HEK293 (cell line): Measurements from ENCODE around the gene LIME1.

Experiments
- CTCF ChIA-PET: fragments of 350-600 bp; formaldehyde crosslinking; extraction: SDS; loops from one replicate; lab custom pipeline; 2021; ENCODE audit warnings: antibody characterized with exemption; lab: Yijun Ruan, JAX
- POLR2A ChIA-PET: fragments of 300-600 bp; formaldehyde crosslinking; extraction: SDS; loops from one replicate; lab custom pipeline; 2020; ENCODE audit warnings: antibody characterized with exemption, inconsistent platforms; lab: Yijun Ruan, JAX
- H3K27ac ChIP-seq: fragments of 200-500 bp; sonication (Bioruptor generic); 2 replicates; pipeline ENCODE4 v1.5.1; 2014; ENCODE audit warnings: low read depth, low read length, control low read depth, inconsistent platforms; ENCODE audit errors: extremely low read depth
- H3K36me3 ChIP-seq, 2 experiments: fragments of 200-500 bp in 1 of 2; sonication (Bioruptor generic) in 1 of 2; 1 replicate in 1 of 2; 2 replicates in 1 of 2; pipeline ENCODE4 v1.5.1; 2014 to 2017; ENCODE audit warnings: inconsistent platforms in 2 of 2, low read length in 2 of 2; ENCODE audit not compliant: control insufficient read depth in 2 of 2, insufficient read depth in 1 of 2
- H3K4me1 ChIP-seq: fragments of 200-500 bp; sonication (Bioruptor generic); 2 replicates; pipeline ENCODE4 v1.5.1; 2014; ENCODE audit warnings: mild to moderate bottlenecking, low read length, inconsistent platforms; ENCODE audit not compliant: control insufficient read depth, insufficient read depth
- H3K4me3 ChIP-seq: 2 replicates; pipeline ENCODE4 v1.5.1; 2011; ENCODE audit warnings: low read depth, mild to moderate bottlenecking, control low read depth, low read length, moderate library complexity
- H3K9me3 ChIP-seq: fragments of 200-500 bp; sonication (Bioruptor generic); 2 replicates; pipeline ENCODE4 v1.5.1; 2014; ENCODE audit warnings: low read depth, low read length, inconsistent platforms; ENCODE audit not compliant: control insufficient read depth, insufficient read depth
- ELK4 ChIP-seq: IDR thresholded peaks from 2 replicates; pipeline ENCODE4 v1.6.1; 2011; ENCODE audit warnings: mild to moderate bottlenecking, low read depth, low read length, borderline replicate concordance
- KLF1 ChIP-seq: fragments of 450-650 bp; formaldehyde crosslinking; IDR thresholded peaks from 2 replicates; pipeline ENCODE4 v1.5.1; 2016; ENCODE audit warnings: missing biosample characterization, missing genetic modification characterization
- KLF8 ChIP-seq: fragments of 450-650 bp; formaldehyde crosslinking; IDR thresholded peaks from 2 replicates; pipeline ENCODE4 v1.5.1; 2016; ENCODE audit warnings: missing biosample characterization, missing genetic modification characterization
- RBAK ChIP-seq: fragments of 450-650 bp; formaldehyde crosslinking; IDR thresholded peaks from 2 replicates; pipeline ENCODE4 v1.5.1; 2016; ENCODE audit warnings: missing biosample characterization, missing genetic modification characterization
- YY1 ChIP-seq: fragments of 450-650 bp; formaldehyde crosslinking; IDR thresholded peaks from 2 replicates; pipeline ENCODE4 v1.5.1; 2018; ENCODE audit warnings: missing biosample characterization, missing genetic modification characterization
- ZBTB21 ChIP-seq: fragments of 450-650 bp; formaldehyde crosslinking; IDR thresholded peaks from 2 replicates; pipeline ENCODE4 v1.5.1; 2017; ENCODE audit warnings: missing biosample characterization, missing genetic modification characterization
- ZEB2 ChIP-seq: fragments of 450-650 bp; formaldehyde crosslinking; IDR thresholded peaks from 2 replicates; pipeline ENCODE4 v1.5.1; 2016; ENCODE audit warnings: missing biosample characterization, missing genetic modification characterization
- ZFHX2 ChIP-seq: fragments of 450-650 bp; formaldehyde crosslinking; conservative IDR thresholded peaks from 2 replicates; pipeline ENCODE4 v1.5.1; 2016; ENCODE audit warnings: missing biosample characterization, missing genetic modification characterization
- ZIC2 ChIP-seq: fragments of 450-650 bp; formaldehyde crosslinking; IDR thresholded peaks from 2 replicates; pipeline ENCODE4 v1.5.1; 2016; ENCODE audit warnings: missing biosample characterization, missing genetic modification characterization
- ZNF366 ChIP-seq: fragments of 450-650 bp; formaldehyde crosslinking; conservative IDR thresholded peaks from 2 replicates; pipeline ENCODE4 v1.5.1; 2016; ENCODE audit warnings: missing biosample characterization, missing genetic modification characterization
- ZNF394 ChIP-seq: fragments of 450-650 bp; formaldehyde crosslinking; IDR thresholded peaks from 2 replicates; pipeline ENCODE4 v1.5.1; 2016; ENCODE audit warnings: missing biosample characterization, missing genetic modification characterization, mild to moderate bottlenecking, moderate library complexity, borderline replicate concordance
- ZNF555 ChIP-seq: fragments of 450-650 bp; formaldehyde crosslinking; conservative IDR thresholded peaks from 2 replicates; pipeline ENCODE4 v1.5.1; 2017; ENCODE audit warnings: missing biosample characterization, mild to moderate bottlenecking, missing genetic modification characterization, inconsistent platforms
- ZNF600 ChIP-seq: fragments of 450-650 bp; formaldehyde crosslinking; IDR thresholded peaks from 2 replicates; pipeline ENCODE4 v1.5.1; 2016; ENCODE audit warnings: missing biosample characterization, missing genetic modification characterization
- TF ChIP-seq, protein P1 (sequence below): fragments of 450-650 bp; formaldehyde crosslinking; IDR thresholded peaks from 2 replicates; pipeline ENCODE4 v1.5.1; 2017; ENCODE audit warnings: missing biosample characterization, missing genetic modification characterization
- TF ChIP-seq, protein P2 (sequence below): fragments of 450-650 bp; formaldehyde crosslinking; IDR thresholded peaks from 2 replicates; pipeline ENCODE4 v1.5.1; 2016; ENCODE audit warnings: missing biosample characterization, missing genetic modification characterization
- TF ChIP-seq, protein P3 (sequence below): fragments of 450-650 bp; formaldehyde crosslinking; optimal IDR thresholded peaks from 2 replicates; pipeline ENCODE3; 2016; ENCODE audit warnings: missing biosample characterization, mild to moderate bottlenecking, missing genetic modification characterization

LIME1 gene

GRCh38 chr20:63741354-63741675 lies 4.9 kb downstream of the LIME1 start (continued):
- TF ChIP-seq YY1 (tag by site-specific recombination): no peak
- TF ChIP-seq ZNF555: no peak
- TF ChIP-seq, protein P1, sequence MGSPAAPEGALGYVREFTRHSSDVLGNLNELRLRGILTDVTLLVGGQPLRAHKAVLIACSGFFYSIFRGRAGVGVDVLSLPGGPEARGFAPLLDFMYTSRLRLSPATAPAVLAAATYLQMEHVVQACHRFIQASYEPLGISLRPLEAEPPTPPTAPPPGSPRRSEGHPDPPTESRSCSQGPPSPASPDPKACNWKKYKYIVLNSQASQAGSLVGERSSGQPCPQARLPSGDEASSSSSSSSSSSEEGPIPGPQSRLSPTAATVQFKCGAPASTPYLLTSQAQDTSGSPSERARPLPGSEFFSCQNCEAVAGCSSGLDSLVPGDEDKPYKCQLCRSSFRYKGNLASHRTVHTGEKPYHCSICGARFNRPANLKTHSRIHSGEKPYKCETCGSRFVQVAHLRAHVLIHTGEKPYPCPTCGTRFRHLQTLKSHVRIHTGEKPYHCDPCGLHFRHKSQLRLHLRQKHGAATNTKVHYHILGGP (tag by site-specific recombination): no peak

GRCh38 chr20:63741676-63742380 lies 5.4 kb downstream of the LIME1 start:
- peak overlapping the region; percentile 48 for H3K27ac ChIP-seq
- ChIA-PET CTCF (interaction anchor here (0.6 to 1.0 kb wide), 3 partner anchors 44 to 123 kb away, joined by 3 read pairs; partner anchors contain the start of gene TPD52L2), POLR2A (interaction anchor here (0.7 to 1.6 kb wide), 8 partner anchors 9 to 239 kb away, joined by 3 to 13 read pairs (median 6); partner anchors contain the start of genes ARFRP1, PRPF6, TPD52L2 and UCKL1)
- H3K4me1 ChIP-seq: no peaks in the 10 kb centered on the region; the same call in 1 of the 2 replicates
- TF ChIP-seq ELK4: no peak
- TF ChIP-seq KLF8 (tag by site-specific recombination): 0 out of 2 replicates have a peak, but pooled peaks have one; percentile 14
- H3K36me3 ChIP-seq: peaks cover 4 to 30% of the 10 kb centered on the region in 2 experiments; a peak in 1 of 3 replicates
- no peaks in the 10 kb centered on the region for H3K9me3 ChIP-seq
- no peak overlapping the region for H3K4me3 ChIP-seq

DNA sequence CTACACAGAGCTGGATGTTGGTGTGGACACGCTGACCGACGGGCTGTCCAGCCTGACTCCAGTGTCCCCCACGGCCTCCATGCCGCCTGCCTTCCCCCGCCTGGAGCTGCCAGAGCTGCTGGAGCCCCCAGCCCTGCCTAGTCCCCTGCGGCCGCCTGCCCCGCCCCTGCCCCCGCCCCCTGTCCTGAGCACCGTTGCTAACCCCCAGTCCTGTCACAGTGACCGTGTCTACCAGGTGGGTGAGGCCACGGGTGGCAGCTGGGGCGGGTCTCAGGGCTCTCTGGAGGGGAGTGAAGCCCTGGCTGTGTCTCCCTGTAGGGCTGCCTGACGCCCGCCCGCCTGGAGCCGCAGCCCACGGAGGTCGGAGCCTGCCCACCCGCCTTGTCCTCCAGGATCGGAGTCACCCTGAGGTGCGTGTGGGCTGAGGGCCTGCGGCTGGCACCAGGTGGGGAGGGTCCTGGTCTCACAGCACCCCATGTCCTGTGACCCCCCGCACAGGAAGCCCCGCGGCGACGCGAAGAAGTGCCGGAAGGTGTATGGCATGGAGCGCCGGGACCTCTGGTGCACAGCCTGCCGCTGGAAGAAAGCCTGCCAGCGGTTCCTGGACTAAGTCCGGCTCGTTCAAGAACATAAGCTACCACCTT lies 6.0 kb downstream of the LIME1 start:
- ChIA-PET CTCF (interaction anchor here (0.6 to 1.1 kb wide), 2 partner anchors 33 to 43 kb away, joined by 3 read pairs; no protein-coding TSS in a partner anchor), POLR2A (no interaction called here)
- no peaks in the 10 kb centered on the region; the same call in 1 of the 2 replicates for H3K4me1 ChIP-seq
- TF ChIP-seq ZNF394 (no peak), ZFHX2 (0 out of 2 replicates have a peak, but pooled peaks have one; percentile 35), KLF1 (0 out of 2 replicates have a peak, but pooled peaks have one; percentile 37), ZNF366 (tag by site-specific recombination) (no peak), ZBTB21 (tag by site-specific recombination) (no peak)
- TF ChIP-seq, protein P2, sequence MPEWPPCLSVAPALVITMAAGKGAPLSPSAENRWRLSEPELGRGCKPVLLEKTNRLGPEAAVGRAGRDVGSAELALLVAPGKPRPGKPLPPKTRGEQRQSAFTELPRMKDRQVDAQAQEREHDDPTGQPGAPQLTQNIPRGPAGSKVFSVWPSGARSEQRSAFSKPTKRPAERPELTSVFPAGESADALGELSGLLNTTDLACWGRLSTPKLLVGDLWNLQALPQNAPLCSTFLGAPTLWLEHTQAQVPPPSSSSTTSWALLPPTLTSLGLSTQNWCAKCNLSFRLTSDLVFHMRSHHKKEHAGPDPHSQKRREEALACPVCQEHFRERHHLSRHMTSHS (tag by site-specific recombination): no peak
- no peaks in the 10 kb centered on the region for H3K9me3 ChIP-seq
- peaks cover 4 to 28% of the 10 kb centered on the region in 2 experiments; a peak in 1 of 3 replicates for H3K36me3 ChIP-seq
- no peak overlapping the region for H3K27ac ChIP-seq
- H3K4me3 ChIP-seq: no peak overlapping the region

GRCh38 chr20:63743210-63743970 lies 6.9 kb downstream of the LIME1 start:
- ChIA-PET POLR2A (no interaction called here), CTCF (interaction anchor here (0.7 to 1.1 kb wide), 2 partner anchors 24 to 32 kb away, joined by 3 read pairs; no protein-coding TSS in a partner anchor)
- Histone ChIP-seq H3K4me3 (no peak overlapping the region), H3K9me3 (no peaks in the 10 kb centered on the region), H3K36me3 (peaks cover 4 to 28% of the 10 kb centered on the region in 2 experiments; a peak in 1 of 3 replicates), H3K4me1 (no peaks in the 10 kb centered on the region; the same call in 1 of the 2 replicates), H3K27ac (no peak overlapping the region)
- TF ChIP-seq ZIC2 (tag by site-specific recombination) (no peak), ZNF555 (no peak), ZEB2 (tag by site-specific recombination) (no peak), RBAK (tag by site-specific recombination) (no peak), ZNF600 (tag by site-specific recombination) (no peak)
- TF ChIP-seq, protein P3, sequence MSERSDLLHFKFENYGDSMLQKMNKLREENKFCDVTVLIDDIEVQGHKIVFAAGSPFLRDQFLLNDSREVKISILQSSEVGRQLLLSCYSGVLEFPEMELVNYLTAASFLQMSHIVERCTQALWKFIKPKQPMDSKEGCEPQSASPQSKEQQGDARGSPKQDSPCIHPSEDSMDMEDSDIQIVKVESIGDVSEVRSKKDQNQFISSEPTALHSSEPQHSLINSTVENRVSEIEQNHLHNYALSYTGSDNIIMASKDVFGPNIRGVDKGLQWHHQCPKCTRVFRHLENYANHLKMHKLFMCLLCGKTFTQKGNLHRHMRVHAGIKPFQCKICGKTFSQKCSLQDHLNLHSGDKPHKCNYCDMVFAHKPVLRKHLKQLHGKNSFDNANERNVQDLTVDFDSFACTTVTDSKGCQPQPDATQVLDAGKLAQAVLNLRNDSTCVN (tag by site-specific recombination): no peak
- TF ChIP-seq, protein P1 (tag by site-specific recombination): no peak
